Esophagus (tissue), 2 donors: ENCODE data around the gene NTRK3. TPM values are rescaled to one million over a fixed set of nuclear protein-coding genes. Genes with fewer than 3 reads are reported as not detected.

ENCODE experiments used
- H3K27ac ChIP-seq, 2 donors: one replicate each; pipeline ENCODE4 v1.5.1; 2013; ENCODE audit warnings: low read depth in 2 of 2, mild to moderate bottlenecking in 2 of 2, inconsistent platforms in 1 of 2, low read length in 1 of 2, moderate library complexity in 1 of 2
- H3K27me3 ChIP-seq, 2 donors: one replicate each; pipeline ENCODE4 v1.6.1; 2013; ENCODE audit warnings: low read length in 2 of 2, control low read depth in 1 of 2, mild to moderate bottlenecking in 1 of 2; ENCODE audit not compliant: insufficient read depth in 2 of 2, control insufficient read depth in 1 of 2
- H3K36me3 ChIP-seq, 2 donors: one replicate each; pipeline ENCODE4 v1.6.1; 2013; ENCODE audit warnings: low read length in 1 of 2; ENCODE audit not compliant: control insufficient read depth in 2 of 2, insufficient read depth in 2 of 2
- H3K4me1 ChIP-seq, 2 donors: one replicate each; pipeline ENCODE4 v1.6.1; 2013; ENCODE audit warnings: low read length in 1 of 2; ENCODE audit not compliant: control insufficient read depth in 2 of 2, insufficient read depth in 2 of 2
- H3K4me3 ChIP-seq, 2 donors: one replicate each; pipeline ENCODE4 v1.5.1; 2013; ENCODE audit warnings: low read length in 2 of 2, mild to moderate bottlenecking in 2 of 2, low read depth in 1 of 2, moderate library complexity in 1 of 2
- H3K9me3 ChIP-seq, 2 donors: one replicate each; pipeline ENCODE4 v1.6.1; 2013; ENCODE audit warnings: mild to moderate bottlenecking in 2 of 2, low read depth in 1 of 2, low read length in 1 of 2, moderate library complexity in 1 of 2; ENCODE audit not compliant: control insufficient read depth in 2 of 2, insufficient read depth in 1 of 2
- WGBS, 2 donors: extraction: QIAGEN DNeasy Blood & Tissue Kit; methylation state at CpG; one replicate each; pipeline ENCODE4 v1.1.7; 2013; 5-methylcytosine and 5-hydroxymethylcytosine counted together
- polyA plus RNA-seq, 2 donors: library from polyadenylated mRNA; stranded (reverse); fragments of 200-250 nt; gene quantifications; one replicate each; pipeline ENCODE4 v1.2.3, GENCODE V29; 2013
- donor health status: healthy with polysubstance abuse.
- donor health status: Bipolar disorder and iron deficiency.

NTRK3 gene
- polyA plus RNA-seq, 2 donors, result 0.61 to 0.77 TPM

GRCh38 chr15:87965304-87965703, 291.2 kb downstream of the NTRK3 start:
- H3K4me3 ChIP-seq, result no peak overlapping the region
- no peak overlapping the region for H3K27ac ChIP-seq
- H3K36me3 ChIP-seq, result no peaks in the 10 kb centered on the region
- 50 to 61% methylated on average over 5 of the region's 5 CpGs for WGBS, 2 donors
- no peaks in the 10 kb centered on the region for H3K9me3 ChIP-seq
- no peaks in the 10 kb centered on the region for H3K4me1 ChIP-seq
- no peaks in the 10 kb centered on the region for H3K27me3 ChIP-seq

- H3K9me3 ChIP-seq, result no peaks in the 10 kb centered on the region
- H3K36me3 ChIP-seq, result no peaks in the 10 kb centered on the region
- no peak overlapping the region for H3K27ac ChIP-seq
- H3K4me3 ChIP-seq, result no peak overlapping the region
- H3K4me1 ChIP-seq, result no peaks in the 10 kb centered on the region
- no peaks in the 10 kb centered on the region for H3K27me3 ChIP-seq
- 23 to 28% methylated on average over 4 of the region's 4 CpGs for WGBS, 2 donors
Measured at GRCh38 chr15:87962428-87962827, 294.1 kb downstream of the NTRK3 start.

GRCh38 chr15:87961851-87962420, 294.6 kb downstream of the NTRK3 start:
- Histone ChIP-seq H3K27me3 (no peaks in the 10 kb centered on the region), H3K4me3 (no peak overlapping the region), H3K27ac (no peak overlapping the region), H3K9me3 (no peaks in the 10 kb centered on the region), H3K4me1 (no peaks in the 10 kb centered on the region), H3K36me3 (no peaks in the 10 kb centered on the region)
- WGBS, 2 donors, result 55 to 62% methylated on average over 2 of the region's 2 CpGs

GRCh38 chr15:87959662-87960061, 296.9 kb downstream of the NTRK3 start:
- H3K9me3 ChIP-seq, result no peaks in the 10 kb centered on the region
- 80 to 83% methylated on average over 4 of the region's 4 CpGs for WGBS, 2 donors

GRCh38 chr15:87959080-87959479, 297.5 kb downstream of the NTRK3 start:
- Histone ChIP-seq H3K36me3 (no peaks in the 10 kb centered on the region), H3K9me3 (no peaks in the 10 kb centered on the region), H3K27me3 (no peaks in the 10 kb centered on the region), H3K4me1 (no peaks in the 10 kb centered on the region), H3K27ac (no peak overlapping the region), H3K4me3 (no peak overlapping the region)
- 71 to 88% methylated on average over 11 of the region's 11 CpGs for WGBS, 2 donors

More at GRCh38 chr15:87959662-87960061, 296.9 kb downstream of the NTRK3 start:
- no peaks in the 10 kb centered on the region for H3K36me3 ChIP-seq
- H3K4me1 ChIP-seq, result no peaks in the 10 kb centered on the region
- no peaks in the 10 kb centered on the region for H3K27me3 ChIP-seq
- H3K27ac ChIP-seq, result no peak overlapping the region
- no peak overlapping the region for H3K4me3 ChIP-seq

- H3K4me1 ChIP-seq, result no peaks in the 10 kb centered on the region
- 60 to 71% methylated on average over 10 of the region's 10 CpGs for WGBS, 2 donors
- H3K27ac ChIP-seq, result no peak overlapping the region
Measured at GRCh38 chr15:87955284-87955909, 301.1 kb downstream of the NTRK3 start.

GRCh38 chr15:87954793-87955192, 301.7 kb downstream of the NTRK3 start:
- H3K4me1 ChIP-seq, result no peaks in the 10 kb centered on the region
- H3K4me3 ChIP-seq, result no peak overlapping the region
- no peaks in the 10 kb centered on the region for H3K9me3 ChIP-seq
- no peaks in the 10 kb centered on the region for H3K27me3 ChIP-seq
- H3K36me3 ChIP-seq, result no peaks in the 10 kb centered on the region
- no peak overlapping the region for H3K27ac ChIP-seq
- 58 to 63% methylated on average over 2 of the region's 2 CpGs for WGBS, 2 donors

More at GRCh38 chr15:87955284-87955909, 301.1 kb downstream of the NTRK3 start:
- Histone ChIP-seq H3K4me3 (no peak overlapping the region), H3K9me3 (no peaks in the 10 kb centered on the region), H3K36me3 (no peaks in the 10 kb centered on the region), H3K27me3 (no peaks in the 10 kb centered on the region)

GRCh38 chr15:87952736-87953287, 303.7 kb downstream of the NTRK3 start:
- H3K4me3 ChIP-seq, result no peak overlapping the region
- no peaks in the 10 kb centered on the region for H3K9me3 ChIP-seq
- no peaks in the 10 kb centered on the region for H3K4me1 ChIP-seq
- no peaks in the 10 kb centered on the region for H3K27me3 ChIP-seq
- no peak overlapping the region for H3K27ac ChIP-seq
- WGBS, 2 donors, result 91 to 94% methylated on average over 21 to 23 of the region's 23 CpGs
- no peaks in the 10 kb centered on the region for H3K36me3 ChIP-seq

- H3K27ac ChIP-seq, result peak overlapping the region in 1 of 2 donors; percentile 38
Measured at GRCh38 chr15:87949575-87950223, 306.8 kb downstream of the NTRK3 start.

More at GRCh38 chr15:87949575-87950223, 306.8 kb downstream of the NTRK3 start:
- 66 to 73% methylated on average over 6 of the region's 6 CpGs for WGBS, 2 donors
- no peaks in the 10 kb centered on the region for H3K27me3 ChIP-seq
- no peak overlapping the region for H3K4me3 ChIP-seq
- H3K4me1 ChIP-seq, result no peaks in the 10 kb centered on the region
- H3K36me3 ChIP-seq, result no peaks in the 10 kb centered on the region
- H3K9me3 ChIP-seq, result no peaks in the 10 kb centered on the region
